GM19193 (cell line): Measurements from ENCODE around the gene SMG9.

Source experiments
- POLR2A ChIP-seq: IDR thresholded peaks from 4 replicates; pipeline ENCODE4 v1.6.1; 2011; ENCODE audit not compliant: insufficient read depth, insufficient read length; ENCODE audit errors: extremely low read depth

SMG9 gene

GRCh38 chr19:43782689-43783231 lies 28.0 kb upstream of the SMG9 start:
- no peak for TF ChIP-seq POLR2A

DNA sequence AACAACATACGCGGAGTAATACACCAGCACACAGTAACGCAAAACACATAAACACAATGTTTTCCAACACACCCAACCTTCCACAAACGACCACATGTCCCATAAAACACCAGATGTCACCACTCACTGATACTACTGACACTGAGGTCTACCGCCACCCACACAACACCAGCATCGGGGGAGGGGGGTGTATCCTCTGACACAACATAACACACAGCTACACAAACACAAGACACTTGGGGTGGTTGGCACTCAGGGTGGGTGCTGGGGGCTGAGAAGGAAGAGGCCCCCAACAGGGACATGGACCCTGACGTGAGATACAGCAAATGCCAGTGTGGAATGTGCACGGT lies 27.5 kb upstream of the SMG9 start:
- TF ChIP-seq POLR2A: no peak

- TF ChIP-seq POLR2A: no peak
These were observed 27.0 kb upstream of the SMG9 start for GRCh38 chr19:43781630-43782310.

DNA sequence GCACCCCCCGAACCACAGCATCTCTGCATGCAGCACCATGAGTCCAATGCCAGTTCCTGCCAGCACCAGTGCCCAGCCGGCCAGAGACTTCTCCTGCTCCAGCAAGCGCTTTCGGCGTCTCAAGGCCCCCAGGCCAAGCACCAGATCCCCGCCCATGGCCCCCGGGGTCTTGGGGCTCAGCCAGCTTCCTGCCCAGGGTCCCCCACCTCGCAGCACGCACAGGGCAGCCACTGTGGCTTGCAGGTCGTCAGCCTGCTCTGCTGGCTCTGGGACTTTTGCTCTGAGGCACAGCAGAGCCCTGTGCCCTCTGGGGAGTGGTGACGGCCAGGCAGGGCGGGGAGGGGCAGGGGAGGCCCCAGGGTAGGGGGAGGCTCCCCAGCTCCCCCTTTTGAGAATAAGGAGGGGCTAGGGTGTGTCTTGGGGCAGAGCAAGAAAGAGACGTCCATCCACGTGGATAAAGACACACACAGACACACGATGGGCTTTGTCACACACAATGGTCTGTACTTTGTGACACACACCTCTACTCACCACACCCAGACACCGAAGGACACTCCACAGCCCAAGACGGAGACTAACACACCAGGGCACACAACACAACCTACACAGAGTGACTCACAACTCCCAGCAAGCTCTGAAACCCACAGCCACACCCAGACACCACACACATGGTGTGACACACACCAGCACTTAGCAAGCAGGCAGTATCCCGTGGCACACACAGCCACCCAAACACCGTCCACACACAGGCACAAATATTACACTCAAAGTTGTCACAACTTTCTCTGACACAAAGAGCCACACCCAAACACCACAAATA lies 26.2 kb upstream of the SMG9 start, which contains the start of gene KCNN4:
TSS of gene KCNN4 (minus strand) at position 268 of the 820 bp plus-strand sequence. CDS start at position 156, 112 bp downstream.
- TF ChIP-seq POLR2A: peak; percentile 96

- no peak for TF ChIP-seq POLR2A
These were observed 25.1 kb upstream of the SMG9 start for GRCh38 chr19:43779820-43780219.

GRCh38 chr19:43779147-43779819 lies 24.5 kb upstream of the SMG9 start:
- TF ChIP-seq POLR2A: no peak

DNA sequence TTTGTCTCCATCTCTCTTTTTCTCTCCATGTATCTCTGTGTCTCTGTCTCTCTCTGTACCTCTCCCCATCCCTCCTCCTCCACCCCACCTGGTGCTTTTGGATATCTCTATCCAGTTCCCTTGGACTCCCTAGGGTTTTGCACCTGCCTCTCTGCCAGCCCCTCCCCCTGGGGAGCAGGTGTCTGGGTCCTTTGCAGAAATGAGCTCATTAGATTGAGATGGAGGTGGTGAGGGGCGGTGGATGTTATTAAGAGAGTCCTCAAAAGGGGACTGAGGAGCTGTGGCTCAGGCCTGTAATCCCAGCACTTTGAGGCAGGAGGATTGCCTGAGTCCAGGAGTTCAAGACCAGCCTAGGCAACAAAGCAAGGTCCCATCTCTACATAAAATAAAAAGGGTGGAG lies 23.9 kb upstream of the SMG9 start:
- no peak for TF ChIP-seq POLR2A

- TF ChIP-seq POLR2A: no peak
These were observed 22.5 kb upstream of the SMG9 start for GRCh38 chr19:43777163-43777695.

GRCh38 chr19:43776286-43776685 lies 21.5 kb upstream of the SMG9 start:
- no peak for TF ChIP-seq POLR2A

DNA sequence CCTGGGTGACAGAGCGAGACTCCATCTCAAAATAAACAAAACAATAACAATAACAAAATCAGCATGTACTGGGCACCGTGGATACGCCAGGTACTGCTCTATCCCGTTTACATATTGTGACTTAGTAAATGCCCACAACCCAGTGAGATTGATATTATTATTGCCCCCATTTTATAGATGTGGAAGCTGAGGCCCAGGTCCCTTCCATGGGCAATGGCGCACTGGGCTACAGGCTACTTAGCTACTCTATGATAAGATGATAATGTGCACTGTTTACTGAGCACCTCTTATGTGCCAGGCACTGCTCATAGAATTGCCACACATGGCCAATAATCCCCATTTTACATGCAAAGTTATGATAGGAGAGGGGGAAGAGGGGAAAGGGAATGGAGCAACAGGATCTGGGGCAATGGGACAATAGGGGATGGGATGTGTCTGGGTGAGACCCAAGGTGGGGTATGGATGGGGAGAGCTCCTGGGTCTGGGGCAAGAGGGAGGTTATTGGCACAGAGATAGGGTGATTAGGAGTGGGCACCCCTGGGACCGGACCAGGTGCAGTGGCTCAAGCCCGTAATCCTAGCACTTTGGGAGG lies 20.6 kb upstream of the SMG9 start:
- no peak for TF ChIP-seq POLR2A

DNA sequence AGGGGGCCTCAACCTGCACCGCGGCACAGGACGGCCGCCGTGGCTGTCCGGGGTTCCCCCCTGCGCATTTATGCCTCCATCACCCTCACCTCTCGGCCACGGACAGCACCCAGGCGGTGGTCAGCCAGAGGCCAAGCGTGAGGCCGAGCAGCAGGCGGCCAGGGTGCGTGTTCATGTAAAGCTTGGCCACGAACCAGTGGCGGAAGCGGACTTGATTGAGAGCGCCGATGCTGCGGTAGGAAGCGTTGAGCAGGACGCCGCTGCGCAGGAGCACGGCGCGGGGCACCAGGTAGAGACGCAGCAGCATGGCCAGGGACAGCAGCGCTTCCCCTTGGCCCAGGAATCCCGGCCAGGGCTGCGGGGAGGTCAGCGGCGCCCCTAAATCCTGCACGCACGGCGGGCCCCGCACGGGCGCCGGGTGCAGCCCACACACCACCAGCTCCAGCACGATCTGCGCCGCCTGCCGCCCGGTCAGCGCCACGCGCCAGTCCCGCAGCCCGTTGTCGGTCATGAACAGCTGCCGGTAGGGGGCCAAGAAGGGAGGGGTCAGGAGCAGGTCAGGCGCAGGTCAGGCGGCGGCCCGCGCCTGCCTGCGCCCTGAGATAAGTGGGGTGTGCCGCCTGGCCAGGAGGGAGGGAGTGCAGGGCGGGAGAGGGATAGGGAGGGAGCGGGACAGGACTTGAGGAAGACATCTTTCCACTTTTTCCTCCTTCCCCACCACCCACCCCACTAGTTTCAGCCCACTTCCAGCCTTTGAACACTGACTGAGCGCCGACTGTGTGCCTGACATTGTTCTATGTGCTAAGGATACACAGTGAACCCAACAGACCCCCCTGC lies 19.6 kb upstream of the SMG9 start:
- no peak for TF ChIP-seq POLR2A

DNA sequence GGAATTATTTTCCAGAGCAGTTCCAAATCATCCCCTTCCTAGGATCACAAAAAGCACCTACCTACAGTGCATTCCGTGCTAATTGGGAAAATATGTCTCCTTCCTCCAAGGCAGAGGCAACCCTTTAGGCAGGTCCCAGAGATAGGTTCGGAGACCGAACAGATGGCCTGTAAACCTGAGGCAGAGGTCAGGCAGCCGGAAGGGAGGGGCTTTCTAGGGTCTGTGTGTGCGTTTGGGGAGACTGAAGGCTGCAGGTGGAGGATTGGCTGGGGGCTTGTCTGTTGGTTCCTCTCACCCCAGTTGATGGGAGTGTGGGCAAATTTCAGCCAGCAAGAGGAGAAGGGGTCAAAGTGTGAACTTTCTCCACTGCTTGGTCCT lies 19.0 kb upstream of the SMG9 start:
- no peak for TF ChIP-seq POLR2A

DNA sequence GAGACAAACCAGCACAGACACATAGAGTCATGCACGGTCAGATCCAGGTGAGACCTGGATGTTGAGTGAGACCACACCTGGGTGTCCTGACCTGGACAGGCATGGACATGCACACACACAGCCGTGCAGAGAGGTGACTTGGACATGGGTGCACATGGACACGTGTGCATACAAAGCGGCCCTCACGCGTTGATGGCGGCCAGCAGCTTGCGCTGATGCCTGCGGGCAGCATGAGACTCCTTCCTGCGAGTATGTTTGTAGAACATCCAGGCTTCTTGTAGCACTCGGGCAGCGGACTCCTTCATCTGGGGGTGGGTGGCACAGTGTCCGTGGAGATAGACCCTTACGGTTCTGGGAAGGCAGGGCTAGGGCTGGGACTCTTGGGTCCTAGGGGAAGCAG lies 14.5 kb upstream of the SMG9 start:
- TF ChIP-seq POLR2A: no peak
